NCI-H2107 (cell line): Measurements from ENCODE around the gene RORC.
"Not testable (repeated sequence)": the region's sequence is repeated elsewhere in the genome, so short reads cannot be mapped to it uniquely, and the experiment has no call there.

Source experiments
- DNase-seq: peaks from one replicate; lab custom pipeline; 2025; lab: John Stamatoyannopoulos, UW

The RORC gene

DNA sequence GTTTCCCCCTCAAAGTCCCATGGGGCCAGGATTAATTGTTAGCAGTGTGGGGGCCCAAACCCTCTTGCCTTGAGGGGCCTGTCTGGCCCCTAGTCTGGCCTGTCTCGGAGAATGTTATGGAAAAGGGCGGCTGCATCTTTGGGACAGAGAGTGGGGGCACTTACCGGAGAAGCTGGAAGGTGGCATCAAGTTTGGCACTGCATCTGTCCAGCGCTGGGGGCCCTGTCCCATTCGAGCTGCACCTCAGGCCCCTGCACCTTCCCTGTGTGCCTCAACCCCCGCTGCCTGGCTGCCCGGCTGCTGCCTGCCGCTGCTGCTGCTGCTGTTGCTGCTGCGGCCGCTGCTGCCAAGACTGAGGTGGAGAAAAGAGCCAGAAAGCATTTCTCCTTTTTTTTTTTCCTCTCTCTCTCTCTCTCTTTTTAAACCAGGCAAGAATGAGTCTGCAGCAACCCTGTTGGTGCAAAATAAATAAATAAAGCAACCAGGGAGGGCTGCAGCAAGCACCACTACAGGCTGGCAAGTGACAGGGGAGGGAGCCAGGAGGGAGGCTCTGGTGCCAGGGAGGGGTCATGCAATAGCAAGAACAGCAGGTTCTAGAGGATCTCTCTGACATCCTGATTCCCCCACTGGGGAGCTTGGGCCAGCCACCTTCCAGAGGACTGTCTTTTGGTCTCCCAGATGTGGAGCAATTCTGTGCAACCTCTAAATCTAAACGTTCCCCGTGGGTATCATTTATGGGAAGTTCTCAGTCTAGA, 26.4 kb downstream of the RORC start, which contains the start of gene LINGO4:
TSS of gene LINGO4 (minus strand) at position 354 of the 755 bp plus-strand sequence. CDS start 2,715 bp downstream, outside the sequence.
- no peak for DNase-seq

DNA sequence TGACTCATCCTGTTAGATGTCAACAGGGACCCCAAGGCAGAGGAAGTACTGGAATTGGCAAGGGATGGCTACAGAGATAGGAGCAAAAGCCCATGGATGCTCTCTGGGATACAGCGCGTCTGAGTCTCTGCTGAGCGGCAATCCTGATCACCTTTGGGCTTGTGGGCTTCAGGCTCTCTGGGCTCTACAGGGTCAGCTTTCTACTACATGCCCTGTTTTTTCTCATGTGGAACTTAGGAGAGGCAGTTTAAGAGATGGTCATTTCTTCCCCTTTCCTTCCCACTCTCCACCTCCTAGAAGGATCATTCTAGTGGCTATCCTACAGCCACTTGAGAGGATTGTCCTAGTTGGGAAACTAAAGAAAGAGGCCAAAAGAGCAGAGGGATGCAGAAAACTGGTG, 27.7 kb downstream of the RORC start:
- no peak for DNase-seq

DNA sequence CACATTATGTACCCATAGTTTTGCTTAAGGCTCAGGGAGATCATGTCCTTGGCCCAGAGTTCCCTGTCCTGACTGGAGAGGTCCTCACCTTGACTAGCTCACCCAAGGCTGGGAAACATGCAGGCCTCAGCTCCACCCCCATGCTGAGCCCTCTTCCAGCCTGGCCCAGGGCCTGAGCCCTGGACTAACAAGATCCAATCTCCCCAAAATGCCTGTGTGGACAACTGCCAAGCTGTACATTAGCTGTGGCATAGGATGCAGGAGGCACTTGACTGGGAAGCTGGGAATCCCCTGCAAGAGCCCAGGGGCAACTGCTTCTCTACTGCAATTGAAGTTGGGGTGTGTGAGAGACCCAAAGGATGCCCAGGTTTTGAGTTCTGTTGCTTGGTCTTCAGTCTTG, 28.4 kb downstream of the RORC start:
- DNase-seq, result no peak

- DNase-seq, result no peak
Measured at GRCh38 chr1:151802372-151802771, 29.2 kb downstream of the RORC start.

DNA sequence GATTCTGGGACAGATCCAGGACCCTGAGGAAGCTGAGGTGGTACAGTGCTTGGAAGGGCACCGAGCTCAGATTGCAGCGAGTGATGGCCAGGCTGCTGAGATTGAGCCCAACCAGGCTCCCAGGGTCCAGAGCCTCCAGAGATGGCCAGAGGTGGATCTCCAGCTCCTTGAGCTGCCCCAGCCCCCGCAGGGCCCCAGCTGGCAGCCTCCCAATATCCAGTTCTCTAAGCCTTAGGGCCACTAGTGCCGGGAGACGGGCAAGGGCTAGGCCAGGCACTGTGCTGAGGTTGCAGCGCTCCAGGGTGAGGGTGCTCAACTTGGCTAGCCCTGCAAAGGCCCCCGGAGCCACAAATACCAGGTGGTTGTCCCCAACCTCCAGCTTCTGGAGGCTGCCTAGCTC, 29.8 kb downstream of the RORC start:
- DNase-seq, result no peak

- DNase-seq, result no peak
Measured at GRCh38 chr1:151801310-151801820, 30.2 kb downstream of the RORC start.

GRCh38 chr1:151800830-151801229, 30.8 kb downstream of the RORC start:
- no peak for DNase-seq

- DNase-seq, result no peak
Measured at GRCh38 chr1:151799179-151800022, 32.2 kb downstream of the RORC start.

DNA sequence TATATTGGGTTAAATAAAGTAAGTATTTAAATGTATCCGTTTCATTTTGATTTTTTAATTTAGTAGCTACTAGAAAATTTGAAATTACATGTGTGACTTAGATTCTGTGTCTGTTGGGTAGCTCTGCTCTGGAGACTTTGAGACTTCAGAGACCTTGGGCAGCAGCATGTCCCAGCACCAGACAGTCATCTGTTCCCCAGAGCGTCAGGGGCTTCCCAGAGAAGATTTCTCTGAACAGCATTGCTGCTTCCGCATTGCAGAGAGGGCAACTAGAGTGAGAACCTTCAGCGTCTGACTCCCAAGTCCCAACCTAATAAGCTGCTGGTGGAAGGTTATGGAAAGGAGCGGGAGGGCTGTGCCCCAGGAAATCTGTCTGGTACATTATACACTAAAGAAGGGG, 33.0 kb downstream of the RORC start:
- DNase-seq, result no peak

DNA sequence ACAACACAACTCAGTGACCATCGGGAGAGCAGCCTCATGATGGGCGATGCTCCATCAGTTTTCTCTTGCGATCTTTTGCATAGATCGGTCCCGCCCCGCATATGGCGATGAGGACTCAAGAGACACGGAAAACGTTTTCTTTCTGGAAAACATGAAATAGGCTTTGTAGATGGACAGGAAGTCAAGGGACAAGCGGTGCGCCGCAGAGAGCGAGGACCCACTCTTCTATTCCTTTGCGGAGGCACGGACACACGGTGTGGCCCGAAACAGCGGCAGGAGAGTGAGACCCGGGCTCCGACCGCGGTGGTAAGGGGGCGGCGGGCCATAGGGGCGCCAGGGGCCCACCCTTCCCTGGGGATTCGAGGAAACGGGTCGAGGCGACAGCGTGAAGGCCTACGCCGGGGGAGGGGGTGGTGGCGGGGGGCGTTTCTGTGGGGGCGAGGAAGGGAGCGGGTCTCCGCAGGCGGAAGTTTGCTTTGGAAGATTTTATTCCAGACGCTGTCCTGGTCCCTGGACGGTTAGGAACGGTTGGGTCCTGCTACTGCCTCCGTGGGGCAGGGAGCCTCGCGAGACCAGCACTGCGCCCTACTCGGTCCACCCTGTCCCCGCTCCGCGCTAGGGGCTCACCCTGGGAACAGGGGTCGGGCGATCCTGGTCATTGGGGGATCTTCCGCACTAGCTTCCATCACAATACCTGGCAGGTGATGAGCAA, 40.5 kb downstream of the RORC start:
- peak; percentile 10 for DNase-seq

DNA sequence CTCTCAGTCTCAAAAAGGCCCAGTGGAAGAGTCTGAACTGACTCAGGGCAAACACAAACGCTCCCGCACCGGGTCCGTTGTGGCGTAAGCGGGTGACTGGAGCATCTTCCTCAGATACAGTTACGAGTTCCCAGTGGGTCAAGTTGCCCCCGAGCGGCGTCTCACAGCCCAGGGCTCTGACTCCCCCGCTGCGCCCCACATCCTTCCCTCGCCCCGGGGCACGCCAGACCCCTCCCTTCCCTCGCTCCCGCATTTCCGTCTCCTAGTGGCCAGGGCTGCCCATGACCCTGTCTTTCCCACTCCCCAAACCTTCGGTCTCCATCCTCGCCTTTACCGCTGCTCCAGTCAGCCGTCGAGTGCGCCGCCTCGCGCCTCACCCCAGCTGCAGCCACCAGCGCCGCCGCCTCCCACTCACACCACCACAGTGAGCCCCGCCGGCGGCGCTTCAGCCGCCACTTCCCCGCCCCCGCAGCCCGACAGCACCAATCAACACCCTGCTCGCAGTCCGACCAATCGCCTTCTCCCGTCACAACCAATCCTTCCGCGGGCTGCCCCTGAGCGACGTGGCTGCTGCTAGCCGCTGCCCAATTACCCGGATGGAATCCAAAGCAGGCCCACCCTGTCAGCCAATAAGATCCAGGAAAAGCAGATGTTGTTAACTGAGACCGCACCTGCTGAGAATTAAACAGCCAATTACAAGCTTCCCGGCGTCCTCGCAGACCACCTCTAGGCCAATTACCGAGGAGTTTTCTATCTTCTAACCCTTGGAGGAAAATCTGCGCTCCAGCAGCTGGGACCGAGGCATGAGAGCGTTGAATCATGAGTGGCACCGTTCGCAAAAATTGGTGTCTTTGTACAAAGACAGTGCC, 41.3 kb downstream of the RORC start, which contains the start of gene TDRKH:
TSS of gene TDRKH (minus strand) at position 430 of the 869 bp plus-strand sequence. CDS start 7,478 bp downstream, outside the sequence.
- peak; percentile 99 for DNase-seq

GRCh38 chr1:151787689-151788088, 43.9 kb downstream of the RORC start:
- DNase-seq, result no peak

DNA sequence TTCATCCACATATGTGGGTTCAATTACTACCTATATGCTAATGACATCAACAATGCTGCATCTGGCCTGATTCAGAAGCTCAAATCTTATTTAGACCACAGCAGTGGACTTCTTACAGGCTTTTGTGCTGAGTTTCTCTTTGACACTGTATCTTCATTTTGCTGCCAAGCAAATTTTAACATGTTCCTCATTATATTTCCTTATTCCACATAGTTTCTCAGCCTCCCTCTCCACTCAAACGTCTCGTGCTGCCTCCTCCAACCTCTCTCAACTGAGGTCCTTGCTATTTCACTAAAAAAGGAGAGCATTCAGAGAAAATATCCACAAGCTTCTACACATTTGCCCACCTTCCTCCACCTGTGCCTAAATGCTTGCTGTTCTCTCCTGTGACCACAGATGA, 47.8 kb downstream of the RORC start:
- DNase-seq, result no peak

GRCh38 chr1:151782741-151783140, 48.9 kb downstream of the RORC start:
- no peak for DNase-seq

DNA sequence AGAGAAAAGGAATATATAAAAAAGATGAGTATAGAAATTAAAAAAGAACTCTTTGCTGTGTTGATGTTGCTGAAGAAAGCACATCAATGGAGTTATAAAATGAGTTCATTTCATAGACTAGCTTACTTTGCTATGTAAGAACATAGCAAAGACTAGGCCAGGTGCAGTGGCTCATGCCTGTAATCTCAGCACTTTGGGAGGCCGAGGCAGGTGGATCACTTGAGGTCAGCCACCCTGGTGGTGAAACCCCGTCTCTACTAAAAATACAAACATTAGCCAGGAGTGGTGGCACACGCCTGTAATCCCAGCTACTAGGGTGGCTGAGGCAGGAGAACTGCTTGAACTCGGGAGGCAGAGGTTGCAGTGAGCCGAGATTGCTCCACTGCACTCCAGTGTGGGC, 49.6 kb downstream of the RORC start:
- DNase-seq, result not testable (repeated sequence)

DNA sequence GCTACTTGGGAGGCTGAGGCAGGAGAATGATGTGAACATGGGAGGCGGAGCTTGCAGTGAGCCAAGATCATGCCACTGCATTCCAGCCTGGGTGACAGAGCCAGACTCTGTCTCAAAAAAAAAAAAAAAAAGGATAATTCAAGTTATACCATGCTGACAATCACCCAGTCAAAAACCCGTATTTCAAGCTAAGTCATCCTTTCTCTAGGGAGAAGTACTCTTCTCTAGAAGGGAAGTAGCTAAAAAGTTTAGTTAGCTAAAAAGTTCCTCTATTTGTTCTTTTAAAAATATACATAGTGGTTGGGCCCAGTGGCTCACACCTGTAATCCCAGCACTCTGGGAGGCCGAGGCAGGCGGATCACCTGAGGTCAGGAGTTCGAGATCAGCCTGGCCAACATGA, 50.9 kb downstream of the RORC start:
- DNase-seq, result not testable (repeated sequence)

- DNase-seq, result no peak
Measured at GRCh38 chr1:151779852-151780251, 51.8 kb downstream of the RORC start.

DNA sequence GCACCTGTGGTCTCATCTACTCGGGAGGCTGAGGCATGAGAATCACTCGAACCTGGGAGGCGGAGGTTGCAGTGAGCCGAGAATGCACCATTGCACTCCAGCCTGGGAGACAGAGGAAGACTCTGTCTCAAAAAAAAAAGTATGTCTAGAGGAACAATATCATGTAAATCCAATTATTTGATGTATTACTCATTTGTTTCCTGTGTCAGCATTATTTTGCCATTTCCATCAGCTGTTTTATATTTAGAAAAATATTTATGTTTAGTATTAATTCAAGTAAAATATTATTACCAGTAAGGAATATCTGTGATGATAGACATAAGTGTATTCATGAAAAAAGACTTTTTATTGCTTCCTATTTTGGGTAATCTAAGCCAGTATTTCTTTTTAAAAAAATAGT, 54.3 kb downstream of the RORC start:
- DNase-seq, result no peak

DNA sequence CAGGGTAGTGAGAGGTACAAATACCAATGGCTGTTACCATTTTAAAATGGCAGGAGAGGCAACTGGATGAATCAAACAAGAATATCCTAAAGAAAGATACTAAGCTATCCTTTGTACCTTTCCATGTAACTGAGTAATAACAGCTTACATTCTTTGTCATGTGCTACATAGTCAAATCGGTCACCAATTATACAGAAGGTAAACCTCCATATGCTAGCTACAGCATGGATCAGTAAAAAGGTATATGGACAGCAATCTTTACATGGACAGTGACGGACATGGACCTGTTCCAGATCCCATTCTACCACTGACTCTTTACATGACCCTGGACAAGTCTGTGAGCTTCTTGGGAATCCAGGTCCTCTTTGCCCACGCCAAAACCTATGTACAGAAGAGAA, 54.9 kb downstream of the RORC start:
- no peak for DNase-seq

DNA sequence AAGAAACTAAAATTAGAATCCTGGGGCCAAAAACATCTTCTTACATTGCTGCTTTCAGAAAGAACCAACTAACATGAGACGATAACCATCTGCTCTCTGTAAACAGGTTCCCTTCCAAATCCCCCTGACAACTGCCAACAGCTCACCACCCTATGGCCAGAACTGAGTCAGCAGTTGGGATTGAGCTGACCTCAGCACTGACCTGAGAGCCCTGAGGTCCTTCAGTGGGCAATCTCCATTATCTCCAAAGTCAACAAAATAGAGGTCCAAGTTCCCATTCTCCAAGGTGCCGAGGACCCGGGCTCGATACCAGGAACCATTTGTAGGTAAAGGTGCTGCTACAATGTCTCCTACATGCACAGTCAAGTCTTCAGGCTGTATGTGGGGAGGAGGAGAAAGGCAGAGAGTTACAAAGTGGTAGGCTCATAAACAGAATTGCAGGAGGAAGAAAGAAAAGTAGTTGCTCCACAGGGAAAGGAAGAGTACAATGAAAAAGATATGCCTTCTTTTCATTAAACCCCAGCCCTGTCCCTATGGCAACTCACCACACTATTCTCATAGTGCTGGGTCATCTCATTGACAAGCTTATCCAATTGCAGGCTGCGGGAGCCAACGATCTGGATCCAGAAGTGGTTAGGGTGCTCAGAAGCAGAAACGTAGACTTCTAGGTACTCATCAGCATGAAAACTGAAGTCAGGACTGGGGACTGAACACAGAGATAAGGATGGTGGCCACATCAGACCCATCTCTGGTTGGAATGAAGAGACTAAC, 55.5 kb downstream of the RORC start:
- DNase-seq, result no peak
